Measurements from ENCODE around the gene ZBTB5. TPM values are rescaled to one million over a fixed set of nuclear protein-coding genes. Genes with fewer than 3 reads are reported as not detected.

The ZBTB5 gene
- total and polyA plus RNA-seq, 2 of the 8 experiments (the other 6 are each of a cell fraction or from before 2014, with no cell fraction given): 13.3 to 14.5 TPM

- no peaks in the 10 kb centered on the region for H3K9me3 ChIP-seq (ENCODE audit: insufficient read depth in 2 of 2, low read depth in 1 of 2, low read length in 1 of 2)
- H3K4me3 ChIP-seq (ENCODE audit: extremely low read depth in 1 of 4, insufficient read depth in 2 of 4, low read depth in 3 of 4, low read length in 4 of 4): peak overlapping the region in 1 of 4 experiments; percentile 28; a peak in 1 of 8 replicates
- H2BK20ac ChIP-seq (ENCODE audit: low read length): peak overlapping the region; percentile 2; the same call in 1 of the 2 replicates
- H3K56ac ChIP-seq (replicated peaks; ENCODE audit: insufficient read length, low read depth, low read length): no peak overlapping the region
- no peaks in the 10 kb centered on the region for H3K79me1 ChIP-seq (ENCODE audit: low read depth, low read length)
- no peak overlapping the region for H3K14ac ChIP-seq (ENCODE audit: insufficient read length)
- no peaks in the 10 kb centered on the region for H3K27me3 ChIP-seq (replicated peaks in 1 of 4; ENCODE audit: control insufficient read depth in 3 of 4, extremely low read depth in 1 of 4, insufficient read depth in 3 of 4, low read length in 3 of 4)
- H2BK15ac ChIP-seq (ENCODE audit: low read length): peak overlapping the region; percentile 99; the same call in 1 of the 2 replicates
- peak overlapping the region; percentile 66 for H2BK5ac ChIP-seq (ENCODE audit: low read depth, low read length)
- H3K4me1 ChIP-seq (replicated peaks in 1 of 4; ENCODE audit: control insufficient read depth in 3 of 4, insufficient read depth in 4 of 4, low read length in 3 of 4): peaks cover 0 to 18% (median 14%) of the 10 kb centered on the region in 4 experiments; a peak in 6 of 7 replicates
- no peak overlapping the region for H2BK120ac ChIP-seq (replicated peaks; ENCODE audit: low read depth, low read length)
- peak overlapping the region in 1 of 4 experiments; percentile 38; a peak in 1 of 7 replicates for H3K9ac ChIP-seq (replicated peaks in 1 of 4; ENCODE audit: extremely low read depth in 1 of 4, low read depth in 3 of 4, low read length in 3 of 4)
- H3K23ac ChIP-seq (ENCODE audit: insufficient read length): no peak overlapping the region
- peak overlapping the region; percentile 7; the same call in 1 of the 2 replicates for H4K8ac ChIP-seq (ENCODE audit: extremely low read depth, insufficient read depth, low read length)
- FAIRE-seq (peak; percentile 57), DNase-seq (ENCODE audit: low read depth in 1 of 2, low spot score in 2 of 2) (peak; percentile 77 to 92)
- no peaks in the 10 kb centered on the region for H3K36me3 ChIP-seq (ENCODE audit: control insufficient read depth in 2 of 4, insufficient read depth in 4 of 4, low read length in 3 of 4)
- WGBS, 2 experiments (ENCODE audit: extremely low coverage in 1 of 2, insufficient coverage in 1 of 2, insufficient read length in 1 of 2, insufficient replicate concordance in 2 of 2, low coverage in 1 of 2, low lambda C conversion rate in 2 of 2, missing lambda C conversion rate in 1 of 2): 26% methylated on average over 22 of the region's 22 CpGs; no CpG with 5 or more reads in 1 of the 2 experiments
- no peaks in the 10 kb centered on the region; the same call in 1 of the 2 replicates for H3K23me2 ChIP-seq (ENCODE audit: low read depth, low read length)
- peak overlapping the region; percentile 89 for H2BK12ac ChIP-seq (ENCODE audit: low read depth, low read length)
- H3K18ac ChIP-seq (ENCODE audit: extremely low read depth, low read length): peak overlapping the region; percentile 75
- peak overlapping the region; percentile 25 for H4K91ac ChIP-seq (replicated peaks; ENCODE audit: insufficient read length, low read length)
- ChIA-PET CTCF (ENCODE audit: partially characterized antibody) (interaction anchor here (0.7 to 3.4 kb wide), 14 partner anchors 8 to 505 kb away, joined by 3 to 18 read pairs (median 4); partner anchors contain the start of gene ZBTB5), POLR2A (ENCODE audit: partially characterized antibody) (interaction anchor here (0.7 to 3.4 kb wide), 11 partner anchors 7 to 177 kb away, joined by 3 to 13 read pairs (median 3); partner anchors contain the start of genes GRHPR, TOMM5 and ZBTB5)
- peak overlapping the region; percentile 55; the same call in 1 of the 2 replicates for H2AK5ac ChIP-seq (ENCODE audit: low read depth, low read length)
- H4K5ac ChIP-seq (ENCODE audit: insufficient read length, low read depth, low read length): peak overlapping the region; percentile 30
- H3K4me2 ChIP-seq (ENCODE audit: insufficient read depth in 1 of 2, low read depth in 2 of 2, low read length in 2 of 2): peak overlapping the region; percentile 45 to 63
- peak overlapping the region; percentile 41 for H3K27ac ChIP-seq (ENCODE audit: low read depth, low read length)
- peak overlapping the region; percentile 63 for H2AFZ ChIP-seq (ENCODE audit: low read length)
- H4K20me1 ChIP-seq (replicated peaks in 1 of 2; ENCODE audit: control insufficient read depth in 1 of 2, insufficient read depth in 2 of 2, low read length in 2 of 2): no peaks in the 10 kb centered on the region
- H3K4ac ChIP-seq (replicated peaks; ENCODE audit: insufficient read length, low read depth, low read length): peak overlapping the region; percentile 39
- H3K79me2 ChIP-seq (ENCODE audit: control insufficient read depth in 1 of 2, insufficient read depth in 2 of 2, low read length in 2 of 2): no peaks in the 10 kb centered on the region
- TF ChIP-seq CTCF (IDR thresholded peaks at IDR 0.05; ENCODE audit: control extremely low read depth in 1 of 3, insufficient read depth in 1 of 3, low read depth in 1 of 3, low read length in 3 of 3): peak; percentile 61 to 78 (median 73)
- no peak for TF ChIP-seq SUZ12 (IDR thresholded peaks at IDR 0.05; ENCODE audit: low read length)
- TF ChIP-seq JUND (IDR thresholded peaks at IDR 0.05; ENCODE audit: low read length): no peak
- 0 out of 2 replicates have a peak, but pooled peaks have one; percentile 33 for TF ChIP-seq SP1 (IDR thresholded peaks at IDR 0.05; ENCODE audit: low read depth, low read length)
- TF ChIP-seq KDM1A (IDR thresholded peaks at IDR 0.05; ENCODE audit: borderline replicate concordance, low read length): no peak
Measured at GRCh38 chr9:37415011-37415719, 50.1 kb downstream of the ZBTB5 start.

Measured in H1 (cell line).